GM19468 (cell line): ENCODE measurements around the gene MPP3.

Source experiments
- ATAC-seq: cut with Tn5 transposase; IDR thresholded peaks from one replicate; pipeline ENCODE4 v1.9.1; 2021; ENCODE audit warnings: mild to moderate bottlenecking, moderate library complexity, moderate number of reproducible peaks; ENCODE audit not compliant: unreplicated experiment; ENCODE audit errors: extremely low read depth

Gene MPP3

GRCh38 chr17:43841282-43841681, 8.3 kb upstream of the MPP3 start:
- ATAC-seq: no peak

- no peak for ATAC-seq
Measured at GRCh38 chr17:43840814-43841213, 7.9 kb upstream of the MPP3 start.

DNA sequence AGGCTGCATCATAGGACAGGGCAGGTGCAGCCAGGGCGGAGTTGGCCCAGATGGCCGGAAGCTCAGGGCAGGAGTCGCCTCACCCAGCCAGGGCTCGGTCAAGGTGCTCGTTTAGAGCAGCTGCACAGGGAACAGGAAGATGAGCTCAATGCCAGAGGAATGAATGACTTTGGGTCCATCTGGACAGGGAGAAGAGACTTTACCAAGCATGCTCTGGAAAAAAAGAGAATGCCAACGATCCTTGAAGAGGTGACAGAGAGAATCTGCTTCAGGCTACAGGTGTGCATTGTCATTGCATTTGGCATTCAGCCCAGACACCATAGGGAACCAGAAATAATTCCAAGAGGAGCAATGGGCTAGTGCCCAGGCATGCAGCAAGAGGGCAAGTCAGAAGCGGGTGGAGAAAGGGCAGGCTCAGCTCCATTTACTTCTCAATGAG, 6.7 kb upstream of the MPP3 start:
- no peak for ATAC-seq

DNA sequence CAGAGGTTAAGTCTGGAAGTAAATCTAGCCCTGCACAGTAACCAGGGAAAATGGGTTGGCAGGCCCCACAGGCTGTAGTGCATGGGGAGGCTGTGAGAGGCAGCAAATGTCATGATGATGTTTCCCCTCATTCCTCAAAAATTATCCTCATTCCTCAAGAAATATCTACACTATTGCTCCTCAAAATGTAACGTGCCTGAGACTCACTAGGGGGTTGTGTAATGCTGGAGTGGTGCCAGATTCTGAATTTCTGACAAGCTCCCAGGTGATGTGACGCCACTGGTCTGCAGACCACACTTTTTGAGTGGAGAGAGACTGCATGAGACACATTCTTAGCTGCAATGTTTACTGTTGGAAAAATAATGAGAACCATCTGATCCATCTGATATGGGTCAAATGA, 1.2 kb upstream of the MPP3 start:
- no peak for ATAC-seq

DNA sequence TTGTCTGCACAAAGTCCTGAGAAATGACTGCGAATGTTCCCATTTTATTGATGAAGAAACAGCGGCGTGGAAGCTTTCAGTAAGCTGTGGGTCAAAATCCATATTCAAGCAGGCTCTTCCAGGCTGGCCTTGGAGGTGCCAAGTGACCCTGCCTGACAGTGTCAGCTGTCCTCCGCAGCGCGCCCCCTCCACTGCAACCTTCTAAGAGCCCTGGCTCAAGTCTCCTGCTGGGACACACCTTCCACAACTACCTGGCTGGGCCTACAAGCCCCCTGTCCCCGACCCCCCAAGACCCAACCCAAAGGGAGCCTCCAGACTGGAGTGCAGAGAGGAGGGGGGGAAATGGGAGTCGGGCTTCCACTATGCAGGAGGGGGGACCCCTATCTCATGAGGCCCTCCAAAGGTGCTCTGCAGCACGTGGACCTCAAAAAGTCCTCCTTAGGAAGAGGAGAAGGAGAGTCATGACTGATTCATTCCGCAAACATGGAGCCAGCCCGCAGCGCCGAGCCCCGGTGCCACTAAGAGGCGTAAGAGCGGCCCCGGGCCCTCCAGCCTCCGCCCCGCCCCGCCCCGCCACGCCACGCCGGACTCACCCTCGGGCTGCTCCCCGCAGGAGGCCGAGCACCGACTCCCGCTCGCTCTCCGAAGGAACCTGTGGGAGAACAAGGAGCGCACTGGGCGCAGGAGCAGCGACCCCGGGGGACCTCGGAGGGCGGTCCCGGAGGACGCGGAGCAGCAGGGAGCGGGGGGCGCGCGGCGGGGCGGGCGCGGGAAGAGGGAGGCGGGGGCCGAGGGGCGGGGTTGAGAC, 574 bp downstream of the MPP3 start:
- no peak for ATAC-seq

DNA sequence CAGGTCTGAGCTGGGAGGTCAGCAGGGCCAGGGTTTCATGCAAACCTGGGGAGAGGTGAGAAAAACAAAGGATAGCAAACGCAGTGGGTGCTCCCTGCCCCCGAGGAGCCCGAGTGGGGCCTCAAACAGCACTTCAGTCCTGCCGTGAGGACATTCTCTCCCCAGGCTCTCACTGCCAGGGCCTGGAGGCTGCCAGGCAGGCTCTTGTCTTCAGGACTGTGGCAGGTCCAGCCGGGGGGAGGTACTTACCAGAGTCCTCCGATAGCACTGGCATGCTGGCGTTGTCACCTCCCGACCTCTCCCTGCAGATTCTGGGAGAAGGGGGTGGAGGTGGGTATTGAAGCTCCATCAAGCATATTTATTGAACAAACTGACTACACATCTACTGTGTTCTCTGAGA, 1.3 kb downstream of the MPP3 start:
- ATAC-seq: no peak

DNA sequence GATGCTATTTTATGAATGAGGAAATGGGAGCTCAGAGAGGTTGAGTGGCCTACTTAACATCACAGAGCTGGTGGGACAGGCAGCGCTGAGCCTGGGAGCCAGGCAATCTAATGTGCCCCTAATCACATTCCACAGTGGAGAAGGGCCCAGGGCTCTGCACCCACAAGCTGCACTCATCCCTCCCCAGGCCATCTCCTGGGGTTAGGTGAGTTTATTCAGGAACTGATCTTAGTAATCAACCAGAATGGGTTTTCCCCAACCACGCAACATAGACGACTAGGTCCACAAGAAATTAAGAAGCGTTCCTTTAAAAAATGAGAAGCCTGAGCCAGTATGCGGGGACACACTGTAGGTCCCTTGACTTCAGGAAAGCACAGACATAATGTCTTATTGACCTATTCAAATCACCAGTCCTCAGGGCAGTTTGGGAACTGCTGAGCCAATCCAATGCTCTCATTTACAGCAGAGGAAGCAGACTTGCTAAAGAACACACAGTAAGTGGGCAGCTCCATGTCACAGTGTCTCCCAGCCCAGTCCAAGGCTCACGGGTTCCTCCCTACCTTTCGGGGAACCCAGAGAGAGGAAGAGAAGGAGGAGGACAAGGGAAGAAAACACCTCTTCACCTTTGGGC, 2.3 kb downstream of the MPP3 start:
- ATAC-seq: no peak

GRCh38 chr17:43829738-43830137, 3.2 kb downstream of the MPP3 start:
- ATAC-seq: no peak

DNA sequence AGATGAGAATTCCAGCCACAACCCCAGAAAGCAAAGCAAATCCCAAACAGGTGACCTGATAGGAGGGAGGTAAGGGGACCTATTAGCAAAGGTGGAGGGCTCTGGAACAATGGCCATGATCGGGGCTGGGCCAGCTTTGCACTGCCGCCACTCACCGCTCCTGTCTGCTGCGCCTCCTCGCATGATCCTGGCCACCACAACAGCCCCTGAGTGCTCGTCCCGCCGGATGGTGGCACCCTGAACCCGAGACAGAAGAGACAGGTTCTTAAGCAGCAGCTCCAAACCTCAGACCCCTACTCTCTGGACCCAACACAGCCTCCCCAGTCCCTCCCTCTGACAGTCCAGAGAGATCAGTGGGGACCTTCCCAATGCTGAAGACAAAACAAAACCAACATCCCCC, 5.3 kb downstream of the MPP3 start:
- no peak for ATAC-seq

GRCh38 chr17:43826206-43826605, 6.7 kb downstream of the MPP3 start:
- ATAC-seq: no peak

- ATAC-seq: no peak
Measured at GRCh38 chr17:43825567-43825966, 7.4 kb downstream of the MPP3 start.

- no peak for ATAC-seq
Measured at GRCh38 chr17:43823350-43824084, 9.4 kb downstream of the MPP3 start.

GRCh38 chr17:43822570-43823190, 10.3 kb downstream of the MPP3 start:
- ATAC-seq: no peak

GRCh38 chr17:43820759-43821158, 12.2 kb downstream of the MPP3 start:
- no peak for ATAC-seq

DNA sequence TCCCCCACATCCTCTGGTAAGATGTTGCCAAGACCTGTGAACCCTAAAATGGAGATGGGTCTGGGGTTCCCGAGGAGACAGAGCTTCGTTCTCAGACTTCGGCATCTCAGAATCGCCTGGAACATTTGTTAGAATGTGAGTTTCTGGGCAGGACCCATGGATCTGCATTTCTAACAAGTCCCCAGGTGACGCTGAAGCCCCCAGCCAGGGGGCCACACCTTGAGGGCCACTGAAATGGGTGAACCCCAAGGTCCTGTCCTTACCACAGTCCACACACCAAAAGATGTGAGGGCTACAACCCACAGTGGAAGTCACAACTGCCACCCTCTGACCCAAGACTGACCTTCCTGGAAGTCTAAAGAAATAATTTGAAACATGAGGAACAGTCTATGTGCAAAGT, 14.0 kb downstream of the MPP3 start:
- ATAC-seq: no peak

DNA sequence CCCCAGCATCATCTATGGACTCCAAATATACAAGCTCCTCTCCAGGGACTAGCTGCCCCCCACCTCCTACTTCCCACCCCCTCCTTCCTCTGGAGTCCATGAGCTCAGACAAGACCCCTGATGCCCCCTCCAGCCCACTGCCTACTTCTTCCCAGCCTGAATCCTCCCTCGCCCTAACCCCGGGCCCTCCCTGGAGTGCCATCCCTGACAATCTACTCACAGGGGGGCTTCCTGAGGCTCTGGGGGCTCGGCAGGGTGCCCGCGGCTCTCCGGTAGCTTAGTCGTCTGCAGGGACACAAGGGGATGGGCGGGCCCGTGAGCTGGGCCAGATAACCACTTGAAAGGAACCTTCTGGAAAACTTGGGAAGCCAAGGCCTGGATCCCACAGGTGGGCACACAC, 15.1 kb downstream of the MPP3 start:
- ATAC-seq: no peak

- no peak for ATAC-seq
Measured at GRCh38 chr17:43816336-43817320, 16.3 kb downstream of the MPP3 start.

GRCh38 chr17:43814714-43815113, 18.2 kb downstream of the MPP3 start:
- ATAC-seq: no peak

GRCh38 chr17:43814026-43814425, 18.9 kb downstream of the MPP3 start:
- ATAC-seq: no peak

DNA sequence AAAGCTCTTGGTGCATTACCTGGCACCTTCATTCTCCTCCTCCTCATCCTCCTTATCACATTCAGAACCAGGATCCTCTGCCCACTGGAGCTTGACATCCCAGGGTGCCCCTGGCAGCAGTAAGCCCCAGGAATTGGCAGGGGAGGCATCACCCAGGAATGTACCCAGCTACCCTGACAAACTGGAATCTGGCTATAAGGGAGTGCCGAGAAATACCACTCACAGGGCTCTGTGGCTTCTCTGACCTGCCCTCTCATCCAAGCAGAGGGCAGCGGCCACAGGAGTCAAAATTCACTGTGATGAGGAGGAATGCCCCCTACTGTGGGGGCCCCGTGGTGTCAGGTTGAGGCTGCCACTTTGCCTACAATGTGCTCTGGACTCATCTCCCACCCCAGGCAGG, 19.6 kb downstream of the MPP3 start:
- ATAC-seq: no peak
